H9 (cell line): ENCODE results near the gene MAP4K3. TPM values are rescaled to one million over a fixed set of nuclear protein-coding genes. Genes with fewer than 3 reads are reported as not detected.

Source experiments
- DNase-seq: peaks from one replicate; pipeline ENCODE4 v3.0.0-alpha.2; 2017
- H2AFZ ChIP-seq: one replicate; pipeline ENCODE4 v1.6.1; 2013; ENCODE audit warnings: mild to moderate bottlenecking, low read length, control low read depth, moderate library complexity
- H2AK5ac ChIP-seq: 2 replicates; pipeline ENCODE4 v1.6.1; 2013; ENCODE audit warnings: low read length, control low read depth, mixed read lengths; ENCODE audit not compliant: insufficient read length
- H2BK120ac ChIP-seq: one replicate; pipeline ENCODE4 v1.6.1; 2013; ENCODE audit warnings: low read depth, mild to moderate bottlenecking, low read length, control low read depth, inconsistent platforms; ENCODE audit not compliant: poor library complexity, severe bottlenecking
- H2BK12ac ChIP-seq: 2 replicates; pipeline ENCODE4 v1.6.1; 2013; ENCODE audit warnings: low read length, control low read depth, mixed read lengths, low read depth; ENCODE audit not compliant: insufficient read length
- H2BK15ac ChIP-seq: 2 replicates; pipeline ENCODE4 v1.6.1; 2013; ENCODE audit warnings: low read depth, low read length, control low read depth
- H2BK20ac ChIP-seq: one replicate; pipeline ENCODE4 v1.6.1; 2013; ENCODE audit warnings: low read depth, mild to moderate bottlenecking, low read length, control low read depth, inconsistent platforms; ENCODE audit not compliant: poor library complexity, severe bottlenecking
- H2BK5ac ChIP-seq: 2 replicates; pipeline ENCODE4 v1.6.1; 2013; ENCODE audit warnings: low read length, control low read depth, mixed read lengths; ENCODE audit not compliant: insufficient read length
- H3K14ac ChIP-seq: 2 replicates; pipeline ENCODE4 v1.6.1; 2013; ENCODE audit warnings: low read length, control low read depth; ENCODE audit not compliant: insufficient read depth
- H3K18ac ChIP-seq: 2 replicates; pipeline ENCODE4 v1.6.1; 2013; ENCODE audit warnings: low read depth, mild to moderate bottlenecking, mixed read lengths, low read length, control low read depth; ENCODE audit not compliant: insufficient read length
- H3K23ac ChIP-seq: 2 replicates; pipeline ENCODE4 v1.6.1; 2013; ENCODE audit warnings: low read length, control low read depth, mixed read lengths, low read depth; ENCODE audit not compliant: insufficient read length
- H3K23me2 ChIP-seq: 2 replicates; pipeline ENCODE4 v1.6.1; 2013; ENCODE audit warnings: low read depth, mild to moderate bottlenecking, mixed read lengths, low read length, control low read depth; ENCODE audit not compliant: insufficient read length, poor library complexity, severe bottlenecking
- H3K27ac ChIP-seq: 2 replicates; pipeline ENCODE4 v1.5.1; 2013; ENCODE audit warnings: low read length, control low read depth, mixed read lengths, low read depth; ENCODE audit not compliant: insufficient read length
- H3K27me3 ChIP-seq: 2 replicates; pipeline ENCODE4 v1.6.1; 2013; ENCODE audit warnings: low read length, control low read depth, inconsistent platforms; ENCODE audit not compliant: insufficient read depth
- H3K4ac ChIP-seq: 2 replicates; pipeline ENCODE4 v1.6.1; 2013; ENCODE audit warnings: low read depth, mild to moderate bottlenecking, control low read depth, inconsistent platforms, low read length, moderate library complexity
- H3K4me1 ChIP-seq: 2 replicates; pipeline ENCODE4 v1.6.1; 2013; ENCODE audit warnings: low read length, control low read depth, inconsistent platforms; ENCODE audit not compliant: insufficient read depth
- H3K4me2 ChIP-seq: 2 replicates; pipeline ENCODE4 v1.6.1; 2013; ENCODE audit warnings: low read length, control low read depth, mixed read lengths; ENCODE audit not compliant: insufficient read length, insufficient read depth
- H3K56ac ChIP-seq: 2 replicates; pipeline ENCODE4 v1.6.1; 2013; ENCODE audit warnings: low read depth, mild to moderate bottlenecking, mixed read lengths, low read length, control low read depth; ENCODE audit not compliant: insufficient read length
- H3K79me1 ChIP-seq: 2 replicates; pipeline ENCODE4 v1.6.1; 2013; ENCODE audit warnings: low read depth, mild to moderate bottlenecking, moderate library complexity, low read length, control low read depth, inconsistent platforms; ENCODE audit not compliant: insufficient read depth, poor library complexity, severe bottlenecking
- H3K79me2 ChIP-seq: 2 replicates; pipeline ENCODE4 v1.6.1; 2013; ENCODE audit warnings: low read length, control low read depth, inconsistent platforms; ENCODE audit not compliant: insufficient read depth
- H3K9ac ChIP-seq: 2 replicates; pipeline ENCODE4 v1.6.1; 2013; ENCODE audit warnings: low read length, control low read depth, mixed read lengths; ENCODE audit not compliant: insufficient read length; ENCODE audit errors: extremely low read depth
- H3K9me3 ChIP-seq: one replicate; pipeline ENCODE4 v1.6.1; 2013; ENCODE audit warnings: low read depth, low read length, inconsistent platforms; ENCODE audit not compliant: control insufficient read depth
- H3T11ph ChIP-seq: one replicate; pipeline ENCODE4 v1.6.1; 2013; ENCODE audit warnings: mild to moderate bottlenecking, low read length, control low read depth, inconsistent platforms
- H4K20me1 ChIP-seq: one replicate; pipeline ENCODE4 v1.6.1; 2013; ENCODE audit not compliant: control insufficient read depth, insufficient read length, insufficient read depth
- H4K5ac ChIP-seq: 2 replicates; pipeline ENCODE4 v1.6.1; 2013; ENCODE audit warnings: low read depth, mild to moderate bottlenecking, mixed read lengths, low read length, control low read depth; ENCODE audit not compliant: insufficient read length
- H4K8ac ChIP-seq: replicated peaks from 2 replicates; pipeline ENCODE4 v1.6.1; 2013; ENCODE audit warnings: low read length, control low read depth, mixed read lengths, low read depth; ENCODE audit not compliant: insufficient read length
- H4K91ac ChIP-seq: 2 replicates; pipeline ENCODE4 v1.6.1; 2013; ENCODE audit warnings: low read depth, mild to moderate bottlenecking, moderate library complexity, mixed read lengths, low read length, control low read depth; ENCODE audit not compliant: insufficient read length
- H3K27ac Mint-ChIP-seq, 3 experiments: 2 replicates in 2 of 3; 3 replicates in 1 of 3; pipeline ENCODE4 v1.8.0; 2020 to 2021; ENCODE audit warnings: mixed read lengths in 3 of 3, mild to moderate bottlenecking in 1 of 3, moderate library complexity in 1 of 3
- H3K27me3 Mint-ChIP-seq: 2 replicates; pipeline ENCODE4 v1.8.0; 2021; ENCODE audit warnings: low read depth, mild to moderate bottlenecking, moderate library complexity, mixed read lengths
- H3K36me3 Mint-ChIP-seq, 3 experiments: 2 replicates in 2 of 3; 3 replicates in 1 of 3; pipeline ENCODE4 v1.8.0; 2020 to 2021; ENCODE audit warnings: low read depth in 3 of 3, mixed read lengths in 3 of 3; ENCODE audit not compliant: insufficient read depth in 1 of 3
- H3K4me1 Mint-ChIP-seq, 2 experiments: 2 replicates each; pipeline ENCODE4 v1.8.0; 2020; ENCODE audit warnings: mixed read lengths in 2 of 2
- H3K4me3 Mint-ChIP-seq, 2 experiments: 2 replicates in 1 of 2; 3 replicates in 1 of 2; pipeline ENCODE4 v1.8.0; 2020 to 2021; ENCODE audit warnings: mild to moderate bottlenecking in 2 of 2, mixed read lengths in 2 of 2, moderate library complexity in 1 of 2
- H3K9me3 Mint-ChIP-seq, 2 experiments: 2 replicates in 1 of 2; 3 replicates in 1 of 2; pipeline ENCODE4 v1.8.0; 2020; ENCODE audit warnings: mild to moderate bottlenecking in 2 of 2, mixed read lengths in 2 of 2, moderate library complexity in 1 of 2
- CTCF ChIP-seq: fragments of 200-600 bp; sonication (generic); conservative IDR thresholded peaks from 3 replicates; pipeline ENCODE4 v1.8.0; 2021; ENCODE audit warnings: antibody characterized with exemption, mild to moderate bottlenecking
- WGBS: extraction: QIAGEN DNeasy Blood & Tissue Kit; methylation state at CpG from one replicate; pipeline ENCODE4 v1.1.7; 2013; ENCODE audit warnings: missing lambda C conversion rate, low lambda C conversion rate, mixed read lengths; ENCODE audit not compliant: insufficient read length; ENCODE audit errors: extremely low coverage; 5-methylcytosine and 5-hydroxymethylcytosine counted together
- total RNA-seq: library from RNA; stranded (reverse); gene quantifications from 2 replicates; pipeline ENCODE4 v1.2.1, GENCODE V29; 2021

Gene MAP4K3
- total RNA-seq, 1 experiment from 2014 or later, result 37.9 TPM

- H2BK15ac ChIP-seq, result no peak overlapping the region
- H3K4me3 Mint-ChIP-seq, result no peak overlapping the region
- DNase-seq, result no peak
- H3K9ac ChIP-seq, result no peak overlapping the region
- WGBS, result no CpG with 5 or more reads among the region's 6 CpGs
- no peak overlapping the region for H4K8ac ChIP-seq
- H2BK120ac ChIP-seq, result no peak overlapping the region
- H3K27ac ChIP-seq, result no peak overlapping the region
- no peak overlapping the region for H3K4ac ChIP-seq
- no peak overlapping the region for H2BK20ac ChIP-seq
- H3K79me1 ChIP-seq, result no peaks in the 10 kb centered on the region
- H3K4me1 Mint-ChIP-seq, result peaks cover 35 to 36% of the 10 kb centered on the region in 2 experiments
- no peak overlapping the region for H2BK12ac ChIP-seq
- no peak overlapping the region for H2AFZ ChIP-seq
- H4K91ac ChIP-seq, result no peak overlapping the region
- H3T11ph ChIP-seq, result no peak overlapping the region
- no peaks in the 10 kb centered on the region for H3K27me3 Mint-ChIP-seq
- H3K9me3 ChIP-seq, result no peaks in the 10 kb centered on the region
- H3K23me2 ChIP-seq, result no peaks in the 10 kb centered on the region
- no peaks in the 10 kb centered on the region for H4K20me1 ChIP-seq
- no peak overlapping the region for H3K4me2 ChIP-seq
- peaks cover 41% of the 10 kb centered on the region; the same call in 1 of the 2 replicates for H3K79me2 ChIP-seq
- peaks cover 5% of the 10 kb centered on the region; the same call in 1 of the 2 replicates for H3K4me1 ChIP-seq
- no peak overlapping the region for H3K14ac ChIP-seq
- peak overlapping the region in 2 of 3 experiments; percentile 19 to 40; a peak in 3 of 7 replicates for H3K27ac Mint-ChIP-seq
- H3K9me3 Mint-ChIP-seq, result no peaks in the 10 kb centered on the region; a peak in 1 of 5 replicates
- no peak overlapping the region for H2BK5ac ChIP-seq
- no peak overlapping the region for H4K5ac ChIP-seq
- H3K36me3 Mint-ChIP-seq, result peaks cover 0 to 5% (median 0%) of the 10 kb centered on the region in 3 experiments; a peak in 3 of 7 replicates
- no peak for TF ChIP-seq CTCF
- no peak overlapping the region for H3K23ac ChIP-seq
- H3K27me3 ChIP-seq, result no peaks in the 10 kb centered on the region
- no peak overlapping the region for H3K18ac ChIP-seq
- no peak overlapping the region for H2AK5ac ChIP-seq
- H3K56ac ChIP-seq, result no peak overlapping the region
These were observed 17.5 kb downstream of the MAP4K3 start for GRCh38 chr2:39419282-39420223.
